ENCODE results near the gene HLA-DPA1.

DNA sequence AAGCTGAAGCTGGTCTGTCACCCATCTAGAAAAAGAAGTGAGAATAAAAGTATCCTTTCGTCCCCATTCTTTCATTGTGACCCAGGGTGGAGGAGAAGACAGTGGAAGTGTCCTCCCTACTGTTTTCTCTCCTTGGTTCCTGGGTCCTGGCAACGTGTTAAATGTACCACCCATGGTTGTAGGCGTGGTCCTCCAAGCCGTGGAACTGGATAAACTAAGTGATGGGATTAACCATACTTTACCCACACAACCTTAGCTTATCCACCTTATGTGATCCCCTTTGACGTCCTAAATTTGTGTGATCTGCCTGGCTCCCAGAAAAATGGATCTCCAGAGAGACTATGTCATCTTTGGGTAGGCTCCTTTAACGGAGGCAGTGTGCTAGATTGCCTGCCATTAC lies 49.7 kb upstream of the HLA-DPA1 start:
- no peak for TF ChIP-seq CTCF (IDR thresholded peaks at IDR 0.05)
- TF ChIP-seq EZH2 (IDR thresholded peaks at IDR 0.05; ENCODE audit: borderline replicate concordance, insufficient read depth, low read depth, low read length, poor library complexity, severe bottlenecking): no peak
